G401 (cell line): Measurements from ENCODE around the gene ATG16L1. TPM values are rescaled to one million over a fixed set of nuclear protein-coding genes. Genes with fewer than 3 reads are reported as not detected.

Source experiments
- DNase-seq: peaks from one replicate; pipeline ENCODE4 v3.0.0-alpha.2; 2015; ENCODE audit warnings: low spot score
- in situ Hi-C: cut with HindIII; loops from 2 replicates; pipeline ENCODE4 v1.10.0; 2016; ENCODE audit warnings: low sequenced_read_pairs, mixed read lengths
- total RNA-seq: library from RNA; depleted of rRNA; stranded (reverse); fragments of >200 nt; shearing (Covaris generic); gene quantifications from 2 replicates; pipeline ENCODE4 v1.2.3, GENCODE V29; 2014; rRNA removed

Gene ATG16L1
- total RNA-seq, 1 experiment from 2014 or later, result 38.8 TPM

DNA sequence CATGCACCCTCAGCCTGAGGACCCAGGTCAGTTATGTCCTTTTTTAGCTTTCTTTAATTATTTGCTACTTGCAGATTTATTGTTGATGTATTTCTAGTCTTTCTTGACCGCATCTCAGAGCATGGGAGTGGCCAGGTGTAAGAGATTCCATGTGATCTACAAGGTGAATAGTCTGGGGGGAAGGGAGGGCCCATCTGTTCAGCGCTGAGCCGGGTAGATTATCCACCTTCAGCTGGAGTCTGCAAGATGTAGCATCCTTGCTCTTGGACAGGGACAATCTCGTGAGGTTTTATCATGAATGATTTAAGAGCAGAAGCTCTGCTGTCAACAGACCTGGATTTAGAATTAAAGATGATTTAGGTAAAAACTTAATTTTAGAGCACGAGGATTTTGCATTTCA is 90.8 kb downstream of the ATG16L1 start:
- in situ Hi-C loops, result no loop called here
- DNase-seq, result no peak

DNA sequence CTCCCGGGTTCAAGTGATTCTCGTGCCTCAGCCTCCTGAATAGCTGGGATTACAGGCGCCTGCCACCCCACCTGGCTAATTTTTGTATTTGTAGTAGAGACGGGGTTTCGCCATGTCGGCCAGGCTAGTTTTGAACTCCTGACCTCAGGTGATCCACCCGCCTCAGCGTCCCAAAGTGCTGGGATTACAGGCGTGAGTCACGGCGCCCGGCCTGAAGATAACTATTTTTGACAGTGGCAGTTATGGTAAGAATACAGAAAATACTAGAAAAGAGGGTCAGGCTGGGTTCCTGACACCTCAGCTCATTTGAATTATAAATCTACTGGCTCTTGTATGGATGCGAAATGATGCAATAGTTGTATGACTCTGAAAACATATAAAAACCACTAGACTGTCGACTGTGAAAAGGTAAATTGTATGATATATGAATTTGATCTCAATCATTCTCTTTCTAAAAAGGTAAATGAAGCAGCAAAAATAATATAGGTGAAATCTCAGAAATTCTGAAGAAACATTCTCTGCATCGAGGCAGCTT is 91.8 kb downstream of the ATG16L1 start:
- in situ Hi-C loops, result no loop called here
- DNase-seq, result no peak

Other genes with a start within 250 kb of the ATG16L1 start
- gene NGEF, start 238.4 kb upstream of the ATG16L1 start, total RNA-seq, result 0.31 and 0.75 TPM in 2 replicates
- gene NEU2, start 219.0 kb upstream of the ATG16L1 start, total RNA-seq, result not detected in 2 replicates
- 1.3 and 5.1 TPM in 2 replicates for gene INPP5D, start 191.3 kb upstream of the ATG16L1 start, total RNA-seq
- gene SAG, start 56.1 kb downstream of the ATG16L1 start, total RNA-seq, result 0.80 TPM in 1 of 2 replicates, not detected in the other
- 15.6 and 20.4 TPM in 2 replicates for gene DGKD, start 102.8 kb downstream of the ATG16L1 start, total RNA-seq